H1 (cell line): Measurements from ENCODE around the gene PTPRD. TPM values are rescaled to one million over a fixed set of nuclear protein-coding genes. Genes with fewer than 3 reads are reported as not detected.

Experiments
- CTCF ChIA-PET: fragments of 300-600 bp; sonication (Branson Sonifier 250); formaldehyde crosslinking; loops from one replicate; lab custom pipeline; 2021; ENCODE audit not compliant: partially characterized antibody; lab: Charles Lee
- POLR2A ChIA-PET: fragments of 300-600 bp; sonication (Branson Sonifier 250); formaldehyde crosslinking; loops from one replicate; lab custom pipeline; 2021; ENCODE audit warnings: inconsistent platforms; ENCODE audit not compliant: partially characterized antibody; lab: Charles Lee
- DNase-seq, 2 experiments: peaks; one replicate each; pipeline versions ENCODE4 v3.0.0 to v3.0.0-alpha.2; 2010 to 2022; ENCODE audit warnings: low spot score in 2 of 2, low read depth in 1 of 2, mixed read lengths in 1 of 2
- FAIRE-seq: peaks from 2 replicates; lab custom pipeline; 2011; peaks lifted over from hg19 to GRCh38; lab: Jason Lieb, UNC
- H2AFZ ChIP-seq: 2 replicates; pipeline ENCODE4 v1.8.1; 2012; ENCODE audit warnings: low read length, inconsistent platforms
- H2AK5ac ChIP-seq: 2 replicates; pipeline ENCODE4 v1.6.1; 2013; ENCODE audit warnings: low read depth, low read length
- H2BK120ac ChIP-seq: replicated peaks from 2 replicates; pipeline ENCODE3; 2013; ENCODE audit warnings: low read depth, low read length, inconsistent platforms
- H2BK12ac ChIP-seq: 2 replicates; pipeline ENCODE4 v1.6.1; 2013; ENCODE audit warnings: low read depth, low read length
- H2BK15ac ChIP-seq: 2 replicates; pipeline ENCODE4 v1.6.1; 2013; ENCODE audit warnings: low read length
- H2BK20ac ChIP-seq: 2 replicates; pipeline ENCODE4 v1.6.1; 2013; ENCODE audit warnings: low read length
- H2BK5ac ChIP-seq: 2 replicates; pipeline ENCODE4 v1.6.1; 2013; ENCODE audit warnings: low read depth, low read length
- H3K14ac ChIP-seq: 2 replicates; pipeline ENCODE4 v1.6.1; 2013; ENCODE audit warnings: inconsistent platforms; ENCODE audit not compliant: insufficient read length
- H3K18ac ChIP-seq: 2 replicates; pipeline ENCODE4 v1.6.1; 2013; ENCODE audit warnings: low read length; ENCODE audit errors: extremely low read depth
- H3K23ac ChIP-seq: 2 replicates; pipeline ENCODE4 v1.6.1; 2013; ENCODE audit warnings: inconsistent platforms; ENCODE audit not compliant: insufficient read length
- H3K23me2 ChIP-seq: 2 replicates; pipeline ENCODE4 v1.6.1; 2013; ENCODE audit warnings: low read depth, low read length
- H3K27ac ChIP-seq: 2 replicates; pipeline ENCODE4 v1.6.1; 2011; ENCODE audit warnings: low read depth, low read length, inconsistent platforms
- H3K27me3 ChIP-seq, 4 experiments: replicated peaks in 1 of 4; 1 replicate in 1 of 4; 2 replicates in 3 of 4; pipeline versions ENCODE4 v1.6.1 to v1.8.1; 2011 to 2013; ENCODE audit warnings: low read length in 3 of 4, mild to moderate bottlenecking in 3 of 4, inconsistent platforms in 2 of 4, mixed read lengths in 2 of 4, moderate library complexity in 1 of 4; ENCODE audit not compliant: control insufficient read depth in 3 of 4, insufficient read depth in 3 of 4; ENCODE audit errors: extremely low read depth in 1 of 4
- H3K36me3 ChIP-seq, 4 experiments: 2 replicates each; pipeline versions ENCODE4 v1.6.1 to v1.8.1; 2011 to 2013; ENCODE audit warnings: mild to moderate bottlenecking in 4 of 4, low read length in 3 of 4, moderate library complexity in 2 of 4, control low read depth in 1 of 4, inconsistent platforms in 1 of 4; ENCODE audit not compliant: insufficient read depth in 4 of 4, control insufficient read depth in 2 of 4
- H3K4ac ChIP-seq: replicated peaks from 2 replicates; pipeline ENCODE3; 2013; ENCODE audit warnings: low read length, low read depth, mixed read lengths, inconsistent platforms; ENCODE audit not compliant: insufficient read length
- H3K4me1 ChIP-seq, 4 experiments: replicated peaks in 1 of 4; 1 replicate in 1 of 4; 2 replicates in 3 of 4; pipeline versions ENCODE4 v1.6.1 to v1.8.1; 2011 to 2013; ENCODE audit warnings: low read length in 3 of 4, inconsistent platforms in 2 of 4, mixed read lengths in 1 of 4; ENCODE audit not compliant: insufficient read depth in 4 of 4, control insufficient read depth in 3 of 4
- H3K4me2 ChIP-seq, 2 experiments: 2 replicates each; pipeline versions ENCODE4 v1.6.1 to v1.8.1; 2011 to 2013; ENCODE audit warnings: low read depth in 2 of 2, low read length in 2 of 2, control low read depth in 1 of 2, inconsistent platforms in 1 of 2, mild to moderate bottlenecking in 1 of 2; ENCODE audit not compliant: insufficient read depth in 1 of 2
- H3K4me3 ChIP-seq, 4 experiments: fragments of 200-600, 300-600 bp in 1 of 4; sonication (generic), shearing (Covaris generic), sonication (Bioruptor Twin) in 1 of 4; 2 replicates each; pipeline versions ENCODE4 v1.5.1 to v1.8.1; 2011 to 2016; ENCODE audit warnings: low read length in 4 of 4, low read depth in 3 of 4, control low read depth in 2 of 4, inconsistent platforms in 2 of 4, mild to moderate bottlenecking in 2 of 4, mixed read lengths in 1 of 4, moderate library complexity in 1 of 4; ENCODE audit not compliant: insufficient read depth in 2 of 4; ENCODE audit errors: extremely low read depth in 1 of 4
- H3K56ac ChIP-seq: replicated peaks from 2 replicates; pipeline ENCODE3; 2013; ENCODE audit warnings: low read depth, mild to moderate bottlenecking, mixed read lengths, low read length, inconsistent platforms; ENCODE audit not compliant: insufficient read length
- H3K79me1 ChIP-seq: 2 replicates; pipeline ENCODE4 v1.6.1; 2013; ENCODE audit warnings: low read depth, low read length, control low read depth
- H3K79me2 ChIP-seq, 2 experiments: 2 replicates each; pipeline versions ENCODE4 v1.6.1 to v1.8.1; 2012 to 2013; ENCODE audit warnings: low read length in 2 of 2, mild to moderate bottlenecking in 2 of 2, inconsistent platforms in 1 of 2; ENCODE audit not compliant: insufficient read depth in 2 of 2, control insufficient read depth in 1 of 2
- H3K9ac ChIP-seq, 4 experiments: replicated peaks in 1 of 4; 1 replicate in 1 of 4; 2 replicates in 3 of 4; pipeline versions ENCODE4 v1.6.1 to v1.8.1; 2011 to 2013; ENCODE audit warnings: low read depth in 3 of 4, low read length in 3 of 4, control low read depth in 2 of 4, mild to moderate bottlenecking in 2 of 4, moderate library complexity in 2 of 4, inconsistent platforms in 1 of 4; ENCODE audit errors: extremely low read depth in 1 of 4
- H3K9me3 ChIP-seq, 2 experiments: 2 replicates each; pipeline versions ENCODE4 v1.6.1 to v1.8.1; 2012 to 2013; ENCODE audit warnings: mild to moderate bottlenecking in 2 of 2, moderate library complexity in 2 of 2, control low read depth in 1 of 2, inconsistent platforms in 1 of 2, low read depth in 1 of 2, low read length in 1 of 2, mixed read lengths in 1 of 2; ENCODE audit not compliant: insufficient read depth in 2 of 2
- H4K20me1 ChIP-seq, 2 experiments: replicated peaks in 1 of 2; 2 replicates each; pipeline versions ENCODE3 to v1.8.1; 2011 to 2013; ENCODE audit warnings: inconsistent platforms in 2 of 2, low read length in 2 of 2, mild to moderate bottlenecking in 1 of 2; ENCODE audit not compliant: insufficient read depth in 2 of 2, control insufficient read depth in 1 of 2
- H4K5ac ChIP-seq: 2 replicates; pipeline ENCODE4 v1.6.1; 2013; ENCODE audit warnings: low read length, low read depth, mixed read lengths, inconsistent platforms; ENCODE audit not compliant: insufficient read length
- H4K8ac ChIP-seq: 2 replicates; pipeline ENCODE4 v1.8.0; 2013; ENCODE audit warnings: mild to moderate bottlenecking, moderate library complexity, low read length, inconsistent platforms; ENCODE audit not compliant: insufficient read depth; ENCODE audit errors: extremely low read depth
- H4K91ac ChIP-seq: replicated peaks from 2 replicates; pipeline ENCODE3; 2013; ENCODE audit warnings: low read length, mixed read lengths, inconsistent platforms; ENCODE audit not compliant: insufficient read length
- ASH2L ChIP-seq: fragments of 200-600, 300-600 bp; sonication (generic); IDR thresholded peaks from one replicate; pipeline ENCODE4 v1.7.1; 2017; ENCODE audit warnings: low read length
- CBX5 ChIP-seq: fragments of 300-800, 300-1000 bp; sonication (generic); IDR thresholded peaks from 2 replicates; pipeline ENCODE4 v1.7.1; 2016; ENCODE audit warnings: antibody characterized with exemption, low read length, low read depth
- KDM4A ChIP-seq: IDR thresholded peaks from one replicate; pipeline ENCODE4 v1.7.1; 2012; ENCODE audit warnings: low read depth, mild to moderate bottlenecking, moderate library complexity, low read length, inconsistent platforms; ENCODE audit not compliant: severe bottlenecking
- NRF1 ChIP-seq: IDR thresholded peaks from 2 replicates; pipeline ENCODE4 v1.6.1; 2011; ENCODE audit warnings: mild to moderate bottlenecking, low read depth, low read length, improper control_type of control experiment
- RAD21 ChIP-seq, 2 experiments: IDR thresholded peaks in 1 of 2; conservative IDR thresholded peaks in 1 of 2; 2 replicates each; pipeline ENCODE4 v1.6.1; 2011; ENCODE audit warnings: low read depth in 2 of 2, low read length in 2 of 2, improper control_type of control experiment in 1 of 2, inconsistent platforms in 1 of 2, mild to moderate bottlenecking in 1 of 2, moderate library complexity in 1 of 2
- RFX5 ChIP-seq: IDR thresholded peaks from 2 replicates; pipeline ENCODE4 v1.6.1; 2011; ENCODE audit warnings: low read depth, low read length, improper control_type of control experiment, borderline replicate concordance
- WGBS, 2 experiments: shearing (Covaris generic) in 1 of 2; methylation state at CpG; one replicate each; pipeline versions ENCODE4 v1.1.6 to v1.1.7; 2013 to 2015; ENCODE audit warnings: low lambda C conversion rate in 2 of 2, mixed read lengths in 2 of 2, inconsistent platforms in 1 of 2, low coverage in 1 of 2, missing lambda C conversion rate in 1 of 2; ENCODE audit not compliant: insufficient replicate concordance in 2 of 2, insufficient coverage in 1 of 2, insufficient read length in 1 of 2; ENCODE audit errors: extremely low coverage in 1 of 2, missing lambda C conversion rate in 1 of 2; 5-methylcytosine and 5-hydroxymethylcytosine counted together
- polyA plus RNA-seq, 7 experiments: library from polyadenylated mRNA; depleted of rRNA in 3 of 7; stranded (reverse) in 5 of 7; unstranded in 2 of 7; fragments of >200 nt in 5 of 7; fragments of 200-250 nt in 2 of 7; gene quantifications; 1 replicate in 5 of 7; 2 replicates in 1 of 7; 4 replicates in 1 of 7; pipeline versions ENCODE4 v1.2.1 to v1.2.3, GENCODE V29; 2011 to 2013; ENCODE audit warnings: missing spikeins in 2 of 7, mixed read lengths in 2 of 7
- total RNA-seq: library from RNA; stranded (reverse); fragmentation: NEBNext Ultra II Directional; extraction: Animal tissue kit (Norgen Biotek cat#: 25700); gene quantifications from 2 replicates; pipeline ENCODE4 v1.2.1, GENCODE V29; 2021

Gene PTPRD
- total and polyA plus RNA-seq, 2 of the 8 experiments (the other 6 are each of a cell fraction or from before 2014, with no cell fraction given): 17.2 to 77.0 TPM

DNA sequence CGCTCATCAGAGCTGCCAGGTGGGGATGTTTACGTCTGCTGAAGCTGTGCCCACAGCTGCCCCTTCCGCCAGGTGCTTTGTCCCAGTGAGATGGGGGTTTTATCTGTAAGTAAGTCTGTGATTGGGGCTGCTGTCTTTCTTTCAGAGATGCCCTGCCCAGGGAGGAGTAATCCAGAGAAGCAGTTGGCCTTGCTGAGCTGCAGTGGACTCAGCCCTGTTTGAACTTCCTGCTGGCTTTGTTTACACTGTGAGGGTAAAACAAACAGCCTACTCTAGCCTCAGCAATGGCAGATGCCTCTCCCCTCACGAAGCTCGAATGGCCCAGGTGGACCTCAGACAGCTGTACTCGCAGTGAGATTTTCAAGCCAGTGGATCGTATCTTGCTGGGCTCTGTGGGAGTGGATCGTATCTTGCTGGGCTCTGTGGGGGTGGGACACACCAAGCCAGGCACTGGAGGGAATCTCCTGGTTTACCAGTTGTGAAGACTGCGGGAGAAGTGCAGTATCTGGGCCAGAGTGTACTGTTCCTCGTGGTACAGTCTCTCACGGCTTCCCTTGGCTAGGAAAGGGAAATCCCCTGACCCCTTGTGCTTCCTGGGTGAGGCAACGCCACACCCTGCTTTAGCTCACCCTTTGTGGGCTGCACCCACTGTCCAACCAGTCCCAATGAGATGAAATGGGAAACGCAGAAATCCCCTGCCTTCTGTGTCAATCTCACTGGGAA lies 2283.1 kb downstream of the PTPRD start:
- Histone ChIP-seq H3K79me2 (no peaks in the 10 kb centered on the region), H4K8ac (no peak overlapping the region), H3K4ac (no peak overlapping the region), H3K18ac (no peak overlapping the region), H2BK12ac (no peak overlapping the region), H3K27ac (no peak overlapping the region), H3K79me1 (no peaks in the 10 kb centered on the region), H4K20me1 (no peaks in the 10 kb centered on the region), H3K27me3 (no peaks in the 10 kb centered on the region), H3K56ac (no peak overlapping the region), H4K91ac (no peak overlapping the region), H4K5ac (no peak overlapping the region), H2BK5ac (no peak overlapping the region), H3K4me1 (peaks cover 0 to 3% (median 0%) of the 10 kb centered on the region in 4 experiments; a peak in 2 of 7 replicates), H3K4me2 (no peak overlapping the region), H2BK20ac (no peak overlapping the region), H3K4me3 (no peak overlapping the region), H2BK120ac (no peak overlapping the region), H3K23me2 (no peaks in the 10 kb centered on the region), H3K9ac (no peak overlapping the region), H3K23ac (no peak overlapping the region), H2BK15ac (no peak overlapping the region), H3K36me3 (no peaks in the 10 kb centered on the region), H3K9me3 (no peaks in the 10 kb centered on the region), H2AFZ (no peak overlapping the region), H3K14ac (no peak overlapping the region), H2AK5ac (no peak overlapping the region)
- 89% methylated on average over 13 of the region's 13 CpGs; no CpG with 5 or more reads in 1 of the 2 experiments for WGBS, 2 experiments
- POLR2A ChIA-PET: no interaction called here
- no peak for DNase-seq
- CTCF ChIA-PET: interaction anchor here (1.5 kb wide), 1 partner anchor 9 kb away, joined by 5 read pairs; no protein-coding TSS in a partner anchor
- FAIRE-seq: no peak
- TF ChIP-seq NRF1 (no peak), RFX5 (no peak), KDM4A (no peak), RAD21 (IDR thresholded peaks at IDR 0.05 in 1 of 2, conservative IDR thresholded peaks at IDR 0.05 in 1 of 2; ENCODE audit: low read depth in 2 of 2, low read length in 2 of 2) (no peak), CBX5 (no peak), ASH2L (no peak)
